ENCODE results near the gene CIAO2B.

CIAO2B gene

DNA sequence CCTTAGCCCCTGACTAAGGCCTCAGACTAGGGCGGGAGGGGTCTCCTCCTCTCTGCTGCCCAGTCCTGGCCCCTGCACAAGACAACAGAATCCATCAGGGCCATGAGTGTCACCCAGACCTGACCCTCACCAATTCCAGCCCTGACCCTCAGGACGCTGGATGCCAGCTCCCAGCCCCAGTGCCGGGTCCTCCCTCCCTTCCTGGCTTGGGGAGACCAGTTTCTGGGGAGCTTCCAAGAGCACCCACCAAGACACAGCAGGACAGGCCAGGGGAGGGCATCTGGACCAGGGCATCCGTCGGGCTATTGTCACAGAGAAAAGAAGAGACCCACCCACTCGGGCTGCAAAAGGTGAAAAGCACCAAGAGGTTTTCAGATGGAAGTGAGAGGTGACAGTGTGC, 39.5 kb upstream of the CIAO2B start:
- TF ChIP-seq, protein P1, sequence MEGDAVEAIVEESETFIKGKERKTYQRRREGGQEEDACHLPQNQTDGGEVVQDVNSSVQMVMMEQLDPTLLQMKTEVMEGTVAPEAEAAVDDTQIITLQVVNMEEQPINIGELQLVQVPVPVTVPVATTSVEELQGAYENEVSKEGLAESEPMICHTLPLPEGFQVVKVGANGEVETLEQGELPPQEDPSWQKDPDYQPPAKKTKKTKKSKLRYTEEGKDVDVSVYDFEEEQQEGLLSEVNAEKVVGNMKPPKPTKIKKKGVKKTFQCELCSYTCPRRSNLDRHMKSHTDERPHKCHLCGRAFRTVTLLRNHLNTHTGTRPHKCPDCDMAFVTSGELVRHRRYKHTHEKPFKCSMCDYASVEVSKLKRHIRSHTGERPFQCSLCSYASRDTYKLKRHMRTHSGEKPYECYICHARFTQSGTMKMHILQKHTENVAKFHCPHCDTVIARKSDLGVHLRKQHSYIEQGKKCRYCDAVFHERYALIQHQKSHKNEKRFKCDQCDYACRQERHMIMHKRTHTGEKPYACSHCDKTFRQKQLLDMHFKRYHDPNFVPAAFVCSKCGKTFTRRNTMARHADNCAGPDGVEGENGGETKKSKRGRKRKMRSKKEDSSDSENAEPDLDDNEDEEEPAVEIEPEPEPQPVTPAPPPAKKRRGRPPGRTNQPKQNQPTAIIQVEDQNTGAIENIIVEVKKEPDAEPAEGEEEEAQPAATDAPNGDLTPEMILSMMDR (IDR thresholded peaks at IDR 0.05; ENCODE audit: insufficient read depth, low read depth, low read length, missing control alignments), result no peak
- H3K4me3 ChIP-seq (ENCODE audit: low read length), result no peak overlapping the region
- DNase-seq (ENCODE audit: low read depth), result no peak

DNA sequence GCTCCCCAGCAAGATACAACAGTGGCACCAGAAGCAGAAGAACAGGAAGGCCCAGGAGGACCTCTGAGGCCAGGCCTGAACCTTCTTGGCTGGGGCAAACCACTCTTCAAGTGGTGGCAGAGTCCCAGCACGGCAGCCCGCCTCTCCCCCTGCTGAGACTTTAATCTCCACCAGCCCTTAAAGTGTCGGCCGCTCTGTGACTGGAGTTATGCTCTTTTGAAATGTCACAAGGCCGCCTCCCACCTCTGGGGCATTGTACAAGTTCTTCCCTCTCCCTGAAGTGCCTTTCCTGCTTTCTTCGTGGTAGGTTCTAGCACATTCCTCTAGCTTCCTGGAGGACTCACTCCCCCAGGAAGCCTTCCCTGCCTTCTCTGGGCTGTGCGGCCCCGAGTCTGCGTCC, 38.8 kb upstream of the CIAO2B start:
- TF ChIP-seq, protein P1 (IDR thresholded peaks at IDR 0.05; ENCODE audit: insufficient read depth, low read depth, low read length, missing control alignments), result no peak
- DNase-seq (ENCODE audit: low read depth), result no peak
- H3K4me3 ChIP-seq (ENCODE audit: low read length), result no peak overlapping the region

DNA sequence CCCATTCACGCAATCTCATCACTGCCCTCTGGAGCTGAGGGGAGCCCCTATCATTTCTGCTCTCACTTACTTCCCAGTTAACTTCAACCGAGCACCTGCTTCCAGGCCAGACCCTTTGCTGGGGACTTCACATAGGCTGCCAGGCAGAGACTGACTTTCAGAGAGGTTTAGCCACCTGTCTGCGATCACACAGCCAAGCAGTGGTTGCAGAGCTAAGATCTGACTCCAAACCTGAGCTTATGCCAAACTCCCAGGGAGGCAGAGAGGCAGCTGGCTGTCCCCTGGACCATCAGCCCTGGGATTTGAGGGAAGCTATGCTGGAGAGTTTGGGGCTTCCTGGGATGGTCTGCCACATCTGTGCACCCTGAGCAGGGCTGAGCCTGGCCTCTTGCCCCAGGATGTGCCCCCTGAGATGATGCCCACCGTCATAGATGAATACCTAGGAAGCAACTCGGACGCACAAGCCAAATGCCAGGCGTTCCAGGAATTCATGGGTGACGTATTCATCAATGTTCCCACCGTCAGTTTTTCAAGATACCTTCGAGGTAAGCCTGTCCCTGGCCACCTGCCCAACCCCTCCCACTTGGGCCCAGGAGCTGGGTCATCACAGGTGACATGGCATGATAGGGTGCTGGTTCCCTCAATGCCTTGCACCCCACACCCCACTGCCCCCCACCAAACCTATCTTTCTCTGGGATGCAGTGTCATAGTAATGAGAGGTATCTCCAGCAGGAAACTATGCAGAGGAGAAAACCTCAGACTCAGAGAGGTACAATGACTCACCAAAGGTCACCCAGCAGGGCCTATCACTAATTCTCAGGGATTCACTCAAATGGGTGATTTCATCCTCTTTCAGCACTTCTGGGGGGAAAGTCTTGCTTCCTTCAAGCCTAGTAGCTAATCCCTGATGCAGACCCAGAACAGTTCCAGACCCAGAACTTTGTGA, 36.8 kb upstream of the CIAO2B start:
- no peak overlapping the region for H3K4me3 ChIP-seq (ENCODE audit: low read length)
- DNase-seq (ENCODE audit: low read depth), result peak; percentile 43
- TF ChIP-seq, protein P1 (IDR thresholded peaks at IDR 0.05; ENCODE audit: insufficient read depth, low read depth, low read length, missing control alignments), result no peak

DNA sequence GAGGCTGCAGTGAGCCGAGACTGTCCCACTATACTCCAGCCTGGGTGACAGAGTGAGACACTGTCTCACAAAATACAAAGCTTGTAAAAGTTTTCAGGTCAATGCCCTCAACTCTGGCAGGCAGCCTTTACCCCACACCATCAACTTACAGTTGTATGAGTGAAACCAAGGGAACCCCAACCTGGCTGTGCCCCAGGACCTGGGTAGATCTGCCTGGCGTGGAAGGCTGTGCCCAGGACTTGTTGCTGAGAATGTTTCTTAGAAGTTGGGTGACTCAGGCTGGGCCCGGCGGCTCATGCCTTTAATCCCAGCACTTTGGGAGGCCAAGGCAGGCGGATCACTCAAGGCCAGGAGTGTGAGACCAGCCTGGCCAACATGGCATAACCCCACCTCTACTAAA, 34.6 kb upstream of the CIAO2B start:
- TF ChIP-seq, protein P1 (IDR thresholded peaks at IDR 0.05; ENCODE audit: insufficient read depth, low read depth, low read length, missing control alignments), result no peak
- no peak overlapping the region for H3K4me3 ChIP-seq (ENCODE audit: low read length)
- DNase-seq (ENCODE audit: low read depth), result no peak

DNA sequence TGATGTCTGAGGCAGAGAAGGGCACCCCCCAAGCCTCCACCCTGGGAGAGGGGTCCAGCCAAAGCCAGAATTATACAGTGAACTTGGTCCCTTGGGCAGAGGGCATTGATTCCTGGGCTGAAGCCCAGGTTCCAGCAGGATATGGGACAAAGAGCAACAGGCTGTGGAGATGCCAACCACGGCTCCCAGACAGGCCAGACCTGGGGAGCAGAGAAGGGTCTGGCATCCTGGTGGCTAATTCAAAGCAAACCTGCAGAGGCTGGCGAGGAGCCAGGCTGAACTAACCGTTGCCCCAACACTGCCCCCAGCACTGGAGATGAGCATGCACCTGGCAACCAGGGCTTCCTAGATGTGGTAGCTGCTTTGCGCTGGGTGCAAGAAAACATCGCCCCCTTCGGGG, 29.8 kb upstream of the CIAO2B start:
- TF ChIP-seq, protein P1 (IDR thresholded peaks at IDR 0.05; ENCODE audit: insufficient read depth, low read depth, low read length, missing control alignments), result no peak
- no peak overlapping the region for H3K4me3 ChIP-seq (ENCODE audit: low read length)
- DNase-seq (ENCODE audit: low read depth), result no peak

DNA sequence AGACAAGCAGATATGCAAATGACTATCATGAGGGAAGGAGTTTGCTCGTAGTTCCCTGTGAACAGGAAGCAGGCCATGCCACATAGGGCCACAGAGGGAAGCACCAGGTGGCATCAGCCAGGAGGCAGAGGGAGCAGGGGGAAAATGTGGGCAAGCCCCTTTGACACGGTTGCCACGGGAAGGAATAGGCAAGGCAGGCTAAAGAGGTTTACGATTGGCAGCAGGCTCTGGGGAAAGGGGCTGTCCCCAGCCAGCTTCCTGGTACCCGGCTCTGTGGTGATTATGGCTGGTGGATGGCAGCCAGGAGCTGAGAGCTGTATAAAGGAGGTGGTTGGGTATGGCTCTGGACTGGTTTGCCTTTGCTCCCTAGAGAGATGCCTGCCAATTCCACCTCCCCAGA, 27.7 kb upstream of the CIAO2B start:
- H3K4me3 ChIP-seq (ENCODE audit: low read length), result no peak overlapping the region
- TF ChIP-seq, protein P1 (IDR thresholded peaks at IDR 0.05; ENCODE audit: insufficient read depth, low read depth, low read length, missing control alignments), result no peak

More for the DNA sequence above, 27.7 kb upstream of the CIAO2B start:
- DNase-seq (ENCODE audit: low read depth), result no peak

Measured in epithelial cell of esophagus (primary cell).